Stomach (tissue), 4 donors: Measurements from ENCODE around the gene ADIRF.

Experiments
- CTCF ChIP-seq, 7 experiments: fragments of 450-650 bp in 4 of 7; fragments of 200-600 bp in 3 of 7; sonication (generic) in 3 of 7; IDR thresholded peaks; one replicate each; pipeline ENCODE4 v1.5.1; 2016 to 2019; ENCODE audit warnings: antibody characterized with exemption in 7 of 7, control low read depth in 2 of 7, mild to moderate bottlenecking in 1 of 7
- EP300 ChIP-seq: sonication (generic); formaldehyde crosslinking; IDR thresholded peaks from one replicate; pipeline ENCODE4 v1.6.1; 2017; ENCODE audit warnings: antibody characterized with exemption
- POLR2A ChIP-seq, 4 donors: fragments of 450-650 bp; IDR thresholded peaks; one replicate each; pipeline ENCODE4 v1.6.1; 2016; ENCODE audit warnings: antibody characterized with exemption in 4 of 4, control low read depth in 2 of 4, mild to moderate bottlenecking in 1 of 4, moderate library complexity in 1 of 4
- POLR2AphosphoS5 ChIP-seq, 3 donors: sonication (generic); formaldehyde crosslinking; IDR thresholded peaks; one replicate each; pipeline ENCODE4 v1.6.1; 2016; ENCODE audit warnings: antibody characterized with exemption in 3 of 3

DNA sequence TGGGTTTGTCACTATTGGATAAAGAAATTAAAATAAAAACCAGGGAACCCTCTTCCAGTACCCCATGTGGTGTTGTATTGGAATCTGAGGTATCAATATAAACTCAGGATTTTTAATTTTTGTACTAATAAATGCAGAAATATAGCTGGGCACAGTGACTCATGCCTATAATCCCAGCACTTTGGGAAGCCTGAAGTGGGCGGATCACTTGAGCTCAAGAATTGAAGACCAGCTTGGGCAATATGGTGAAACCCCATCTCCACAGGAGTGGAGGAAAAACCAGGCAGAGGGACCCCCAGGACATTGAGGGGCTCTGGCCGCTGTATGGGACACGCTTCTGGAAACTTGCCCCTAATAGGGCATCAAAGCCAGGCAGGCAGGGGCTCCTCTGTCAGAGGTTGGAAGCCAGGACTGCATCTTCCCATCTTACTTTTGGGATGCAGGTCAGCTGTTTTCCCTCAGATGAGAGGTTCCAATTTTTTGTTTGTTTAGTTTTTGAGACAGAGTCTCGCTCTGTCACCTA, 11.1 kb downstream of the ADIRF start:
- TF ChIP-seq CTCF (IDR thresholded peaks at IDR 0.05) = no peak
- no peak for TF ChIP-seq POLR2AphosphoS5 (IDR thresholded peaks at IDR 0.05)
- no peak for TF ChIP-seq EP300
- TF ChIP-seq POLR2A (IDR thresholded peaks at IDR 0.05) = no peak
